GM12892 (cell line): ENCODE data around the gene PSMB9.

Experiments used
- POLR2A ChIP-seq: IDR thresholded peaks from 2 replicates; pipeline ENCODE4 v1.6.1; 2011; ENCODE audit warnings: low read depth, low read length, control low read depth
- TAF1 ChIP-seq: IDR thresholded peaks from 2 replicates; pipeline ENCODE4 v1.6.1; 2011; ENCODE audit warnings: low read depth, mild to moderate bottlenecking, control low read depth, low read length, borderline replicate concordance

DNA sequence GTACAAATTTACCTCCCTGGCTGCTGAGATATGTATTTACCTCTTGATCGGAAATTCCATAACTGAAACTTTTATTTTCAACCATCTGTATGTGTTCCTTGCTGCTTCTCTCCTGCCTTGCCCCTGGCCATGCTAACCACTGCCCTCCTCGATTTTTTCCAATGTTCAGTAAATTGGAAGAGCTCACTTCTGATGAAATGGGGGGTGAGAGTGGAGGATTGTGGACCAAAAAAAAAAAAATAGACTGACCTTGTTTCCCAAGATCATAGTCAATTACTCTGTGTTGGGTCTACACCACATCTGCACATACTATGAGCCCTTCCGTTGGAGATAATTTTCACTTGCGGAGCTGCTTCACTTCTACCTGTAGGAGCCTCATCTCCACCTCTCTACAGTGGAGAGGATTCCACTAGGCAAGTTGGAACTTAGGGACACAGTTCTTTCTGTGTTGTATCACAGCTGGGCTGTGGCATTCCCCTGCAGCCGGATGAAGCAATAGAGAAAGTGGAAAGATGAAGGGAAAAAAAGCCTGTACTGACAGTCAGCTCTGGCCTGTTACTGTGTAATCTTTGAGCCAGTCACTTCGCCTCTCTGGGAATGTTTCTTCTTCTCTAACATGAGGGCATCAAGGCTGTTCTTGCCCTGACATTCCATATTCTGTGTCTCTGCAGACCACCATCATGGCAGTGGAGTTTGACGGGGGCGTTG lies 1.6 kb downstream of the PSMB9 start:
- TF ChIP-seq POLR2A (no peak), TAF1 (no peak)
